Measurements from ENCODE around the gene MAPK7. TPM values are rescaled to one million over a fixed set of nuclear protein-coding genes. Genes with fewer than 3 reads are reported as not detected.

MAPK7 gene
- total and polyA plus RNA-seq, 9 of the 15 experiments (the other 6 are each of a cell fraction or from before 2014, with no cell fraction given) = 0.46 to 7.5 (median 2.5) TPM

DNA sequence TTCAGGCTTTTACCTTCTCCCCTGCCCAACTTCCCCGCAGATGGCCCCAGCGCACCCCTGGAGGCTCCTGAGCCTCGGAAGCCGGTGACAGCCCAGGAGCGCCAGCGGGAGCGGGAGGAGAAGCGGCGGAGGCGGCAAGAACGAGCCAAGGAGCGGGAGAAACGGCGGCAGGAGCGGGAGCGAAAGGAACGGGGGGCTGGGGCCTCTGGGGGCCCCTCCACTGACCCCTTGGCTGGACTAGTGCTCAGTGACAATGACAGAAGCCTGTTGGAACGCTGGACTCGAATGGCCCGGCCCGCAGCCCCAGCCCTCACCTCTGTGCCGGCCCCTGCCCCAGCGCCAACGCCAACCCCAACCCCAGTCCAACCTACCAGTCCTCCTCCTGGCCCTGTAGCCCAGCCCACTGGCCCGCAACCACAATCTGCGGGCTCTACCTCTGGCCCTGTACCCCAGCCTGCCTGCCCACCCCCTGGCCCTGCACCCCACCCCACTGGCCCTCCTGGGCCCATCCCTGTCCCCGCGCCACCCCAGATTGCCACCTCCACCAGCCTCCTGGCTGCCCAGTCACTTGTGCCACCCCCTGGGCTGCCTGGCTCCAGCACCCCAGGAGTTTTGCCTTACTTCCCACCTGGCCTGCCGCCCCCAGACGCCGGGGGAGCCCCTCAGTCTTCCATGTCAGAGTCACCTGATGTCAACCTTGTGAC lies 3.6 kb downstream of the MAPK7 start (continued):
- TF ChIP-seq, protein P1, sequence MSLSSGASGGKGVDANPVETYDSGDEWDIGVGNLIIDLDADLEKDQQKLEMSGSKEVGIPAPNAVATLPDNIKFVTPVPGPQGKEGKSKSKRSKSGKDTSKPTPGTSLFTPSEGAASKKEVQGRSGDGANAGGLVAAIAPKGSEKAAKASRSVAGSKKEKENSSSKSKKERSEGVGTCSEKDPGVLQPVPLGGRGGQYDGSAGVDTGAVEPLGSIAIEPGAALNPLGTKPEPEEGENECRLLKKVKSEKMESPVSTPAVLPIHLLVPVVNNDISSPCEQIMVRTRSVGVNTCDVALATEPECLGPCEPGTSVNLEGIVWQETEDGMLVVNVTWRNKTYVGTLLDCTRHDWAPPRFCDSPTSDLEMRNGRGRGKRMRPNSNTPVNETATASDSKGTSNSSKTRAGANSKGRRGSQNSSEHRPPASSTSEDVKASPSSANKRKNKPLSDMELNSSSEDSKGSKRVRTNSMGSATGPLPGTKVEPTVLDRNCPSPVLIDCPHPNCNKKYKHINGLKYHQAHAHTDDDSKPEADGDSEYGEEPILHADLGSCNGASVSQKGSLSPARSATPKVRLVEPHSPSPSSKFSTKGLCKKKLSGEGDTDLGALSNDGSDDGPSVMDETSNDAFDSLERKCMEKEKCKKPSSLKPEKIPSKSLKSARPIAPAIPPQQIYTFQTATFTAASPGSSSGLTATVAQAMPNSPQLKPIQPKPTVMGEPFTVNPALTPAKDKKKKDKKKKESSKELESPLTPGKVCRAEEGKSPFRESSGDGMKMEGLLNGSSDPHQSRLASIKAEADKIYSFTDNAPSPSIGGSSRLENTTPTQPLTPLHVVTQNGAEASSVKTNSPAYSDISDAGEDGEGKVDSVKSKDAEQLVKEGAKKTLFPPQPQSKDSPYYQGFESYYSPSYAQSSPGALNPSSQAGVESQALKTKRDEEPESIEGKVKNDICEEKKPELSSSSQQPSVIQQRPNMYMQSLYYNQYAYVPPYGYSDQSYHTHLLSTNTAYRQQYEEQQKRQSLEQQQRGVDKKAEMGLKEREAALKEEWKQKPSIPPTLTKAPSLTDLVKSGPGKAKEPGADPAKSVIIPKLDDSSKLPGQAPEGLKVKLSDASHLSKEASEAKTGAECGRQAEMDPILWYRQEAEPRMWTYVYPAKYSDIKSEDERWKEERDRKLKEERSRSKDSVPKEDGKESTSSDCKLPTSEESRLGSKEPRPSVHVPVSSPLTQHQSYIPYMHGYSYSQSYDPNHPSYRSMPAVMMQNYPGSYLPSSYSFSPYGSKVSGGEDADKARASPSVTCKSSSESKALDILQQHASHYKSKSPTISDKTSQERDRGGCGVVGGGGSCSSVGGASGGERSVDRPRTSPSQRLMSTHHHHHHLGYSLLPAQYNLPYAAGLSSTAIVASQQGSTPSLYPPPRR (CRISPR knock-in tag; IDR thresholded peaks at IDR 0.05; ENCODE audit: borderline replicate concordance) = no peak
- TF ChIP-seq NCOA2 (IDR thresholded peaks at IDR 0.05; ENCODE audit: partially characterized antibody in 2 of 2) = no peak

All from K562 (cell line).